Naive thymus-derived CD4-positive, alpha-beta T cell (primary cell): ENCODE results near the gene SSBP3. TPM values are rescaled to one million over a fixed set of nuclear protein-coding genes. Genes with fewer than 3 reads are reported as not detected.

Experiments
- ATAC-seq: fragments of 150-1000 bp; cut with Tn5 transposase; 2 replicates; pipeline ENCODE4 v1.10.0; 2021; ENCODE audit warnings: mild to moderate bottlenecking, moderate library complexity
- CTCF ChIA-PET: fragments of 350-600 bp; sonication (Branson Sonifier 250); formaldehyde crosslinking; loops from one replicate; lab custom pipeline; 2021; ENCODE audit warnings: antibody characterized with exemption; lab: Charles Lee
- POLR2A ChIA-PET: fragments of 350-600 bp; sonication (Branson Sonifier 250); formaldehyde crosslinking; loops from one replicate; lab custom pipeline; 2021; ENCODE audit warnings: antibody characterized with exemption, inconsistent platforms; lab: Charles Lee
- DNase-seq, 9 donors: peaks; one replicate each; pipeline versions ENCODE4 v3.0.0 to v3.0.0-alpha.2; 2020 to 2022; ENCODE audit warnings: mixed read lengths in 1 of 9
- H3K27ac ChIP-seq: one replicate; pipeline ENCODE4 v1.7.0; 2013; ENCODE audit warnings: mild to moderate bottlenecking, low read depth, low read length, moderate library complexity
- H3K27me3 ChIP-seq, 2 donors: one replicate each; pipeline ENCODE4 v1.7.0; 2013; ENCODE audit warnings: low read length in 2 of 2, mild to moderate bottlenecking in 2 of 2, moderate library complexity in 2 of 2; ENCODE audit not compliant: control insufficient read depth in 2 of 2, insufficient read depth in 2 of 2
- H3K36me3 ChIP-seq, 3 experiments: 1 replicate in 2 of 3; 2 replicates in 1 of 3; pipeline ENCODE4 v1.7.0; 2013; ENCODE audit warnings: low read length in 3 of 3, mild to moderate bottlenecking in 3 of 3, moderate library complexity in 1 of 3; ENCODE audit not compliant: insufficient read depth in 3 of 3, control insufficient read depth in 2 of 3
- H3K4me1 ChIP-seq, 2 donors: one replicate each; pipeline ENCODE4 v1.7.0; 2013; ENCODE audit warnings: low read length in 2 of 2, mild to moderate bottlenecking in 2 of 2, moderate library complexity in 1 of 2; ENCODE audit not compliant: control insufficient read depth in 2 of 2, insufficient read depth in 2 of 2
- H3K4me3 ChIP-seq: 2 replicates; pipeline ENCODE4 v1.7.0; 2013; ENCODE audit warnings: mild to moderate bottlenecking, low read length
- H3K9me3 ChIP-seq, 3 experiments: 1 replicate in 2 of 3; 2 replicates in 1 of 3; pipeline ENCODE4 v1.7.0; 2013; ENCODE audit warnings: low read length in 3 of 3; ENCODE audit not compliant: control insufficient read depth in 2 of 3
- H3K27ac Mint-ChIP-seq, 9 donors: one replicate each; pipeline ENCODE4 v1.8.0; 2020 to 2022; ENCODE audit warnings: mixed read lengths in 9 of 9, mild to moderate bottlenecking in 8 of 9, moderate library complexity in 5 of 9, inconsistent platforms in 2 of 9
- H3K27me3 Mint-ChIP-seq, 5 donors: one replicate each; pipeline ENCODE4 v1.8.0; 2021 to 2022; ENCODE audit warnings: mixed read lengths in 5 of 5, mild to moderate bottlenecking in 1 of 5
- H3K36me3 Mint-ChIP-seq, 5 donors: one replicate each; pipeline ENCODE4 v1.8.0; 2020 to 2022; ENCODE audit warnings: mixed read lengths in 5 of 5, mild to moderate bottlenecking in 3 of 5, inconsistent platforms in 1 of 5
- H3K4me1 Mint-ChIP-seq, 7 donors: one replicate each; pipeline ENCODE4 v1.8.0; 2020 to 2022; ENCODE audit warnings: mixed read lengths in 7 of 7, mild to moderate bottlenecking in 3 of 7, inconsistent platforms in 1 of 7
- H3K4me3 Mint-ChIP-seq, 10 donors: one replicate each; pipeline ENCODE4 v1.8.0; 2020 to 2022; ENCODE audit warnings: mild to moderate bottlenecking in 10 of 10, mixed read lengths in 10 of 10, moderate library complexity in 6 of 10, inconsistent platforms in 2 of 10
- H3K9me3 Mint-ChIP-seq, 11 donors: one replicate each; pipeline ENCODE4 v1.8.0; 2020 to 2022; ENCODE audit warnings: mixed read lengths in 11 of 11, mild to moderate bottlenecking in 4 of 11, inconsistent platforms in 1 of 11, moderate library complexity in 1 of 11
- intact Hi-C, 2 donors: fragments of 100-400 bp; cut with micrococcal nuclease; formaldehyde crosslinking; loops; one replicate each; pipeline ENCODE4 v1.15.1; 2023
- polyA plus RNA-seq, 2 donors: library from polyadenylated mRNA; unstranded; fragments of 300-500 nt; fragmentation: Illumina TruSeq; gene quantifications; one replicate each; pipeline ENCODE4 v1.2.3, GENCODE V29; 2021
- total RNA-seq, 6 experiments: library from RNA in 5 of 6; stranded (reverse) in 5 of 6; gene quantifications; 1 replicate in 5 of 6; 2 replicates in 1 of 6; pipeline ENCODE4 v1.2.3 and lab custom pipeline; 2021 to 2026

SSBP3 gene
- total and polyA plus RNA-seq, 7 experiments from 2014 or later, result 19.4 to 124 (median 80.5) TPM

GRCh38 chr1:54243022-54243421 is 163.2 kb downstream of the SSBP3 start:
- H3K36me3 Mint-ChIP-seq, result peaks cover 0 to 26% (median 10%) of the 10 kb centered on the region in 5 donors
- peaks cover 0 to 85% (median 19%) of the 10 kb centered on the region in 3 experiments for H3K36me3 ChIP-seq
- ChIA-PET CTCF (no interaction called here), POLR2A (no interaction called here)
- no peaks in the 10 kb centered on the region for H3K9me3 ChIP-seq
- peaks cover 0 to 7% (median 0%) of the 10 kb centered on the region in 7 donors for H3K4me1 Mint-ChIP-seq
- H3K9me3 Mint-ChIP-seq, result peaks cover 0 to 2% (median 0%) of the 10 kb centered on the region in 11 donors
- no peak overlapping the region for H3K4me3 ChIP-seq
- ATAC-seq (no peak), DNase-seq (no peak)
- H3K27ac ChIP-seq, result no peak overlapping the region
- no peaks in the 10 kb centered on the region for H3K27me3 Mint-ChIP-seq
- H3K27ac Mint-ChIP-seq, result peak overlapping the region in 5 of 9 donors; percentile 28 to 74 (median 55)
- no peak overlapping the region for H3K4me3 Mint-ChIP-seq
- no peaks in the 10 kb centered on the region for H3K4me1 ChIP-seq
- no peaks in the 10 kb centered on the region for H3K27me3 ChIP-seq
- intact Hi-C loops, result no loop called here

- Histone ChIP-seq H3K27me3 (no peaks in the 10 kb centered on the region), H3K36me3 (peaks cover 0 to 85% (median 19%) of the 10 kb centered on the region in 3 experiments), H3K4me3 (no peak overlapping the region), H3K27ac (peak overlapping the region; percentile 13), H3K9me3 (no peaks in the 10 kb centered on the region), H3K4me1 (no peaks in the 10 kb centered on the region)
- Mint-ChIP-seq H3K27me3 (no peaks in the 10 kb centered on the region), H3K9me3 (peaks cover 0 to 2% (median 0%) of the 10 kb centered on the region in 11 donors), H3K4me3 (no peak overlapping the region), H3K4me1 (peaks cover 0 to 7% (median 0%) of the 10 kb centered on the region in 7 donors), H3K36me3 (peaks cover 12 to 42% (median 20%) of the 10 kb centered on the region in 5 donors), H3K27ac (no peak overlapping the region)
- ChIA-PET POLR2A (no interaction called here), CTCF (interaction anchor here (0.9 kb wide), 1 partner anchor 26 kb away, joined by 3 read pairs; no protein-coding TSS in a partner anchor)
- ATAC-seq, result no peak
- intact Hi-C loops, result no loop called here
- no peak for DNase-seq
Observed at GRCh38 chr1:54241364-54241763, 164.8 kb downstream of the SSBP3 start.

GRCh38 chr1:54240741-54241335 is 165.4 kb downstream of the SSBP3 start:
- H3K27me3 Mint-ChIP-seq, result no peaks in the 10 kb centered on the region
- no peak for ATAC-seq
- no peaks in the 10 kb centered on the region for H3K9me3 ChIP-seq
- H3K27ac Mint-ChIP-seq, result peak overlapping the region in 3 of 9 donors; percentile 25 to 43 (median 26)
- peaks cover 0 to 2% (median 0%) of the 10 kb centered on the region in 11 donors for H3K9me3 Mint-ChIP-seq
- H3K36me3 Mint-ChIP-seq, result peaks cover 12 to 43% (median 21%) of the 10 kb centered on the region in 5 donors
- ChIA-PET CTCF (interaction anchor here (0.9 kb wide), 1 partner anchor 26 kb away, joined by 3 read pairs; no protein-coding TSS in a partner anchor), POLR2A (no interaction called here)
- H3K36me3 ChIP-seq, result peaks cover 0 to 84% (median 19%) of the 10 kb centered on the region in 3 experiments
- peaks cover 0 to 6% (median 0%) of the 10 kb centered on the region in 7 donors for H3K4me1 Mint-ChIP-seq
- no peak overlapping the region for H3K4me3 ChIP-seq
- no peak overlapping the region for H3K27ac ChIP-seq
- no peaks in the 10 kb centered on the region for H3K27me3 ChIP-seq
- no peak for DNase-seq
- no peaks in the 10 kb centered on the region for H3K4me1 ChIP-seq
- intact Hi-C loops, result no loop called here
- no peak overlapping the region for H3K4me3 Mint-ChIP-seq

- no peaks in the 10 kb centered on the region for H3K27me3 Mint-ChIP-seq
- ChIA-PET POLR2A (no interaction called here), CTCF (no interaction called here)
- H3K27ac ChIP-seq, result no peak overlapping the region
- peaks cover 12 to 45% (median 24%) of the 10 kb centered on the region in 5 donors for H3K36me3 Mint-ChIP-seq
- no peak for DNase-seq
- no peaks in the 10 kb centered on the region for H3K4me1 ChIP-seq
- peaks cover 0 to 6% (median 0%) of the 10 kb centered on the region in 7 donors for H3K4me1 Mint-ChIP-seq
- peaks cover 0 to 72% (median 19%) of the 10 kb centered on the region in 3 experiments for H3K36me3 ChIP-seq
- no peak overlapping the region for H3K4me3 Mint-ChIP-seq
- H3K27ac Mint-ChIP-seq, result peak overlapping the region in 1 of 9 donors; percentile 51
- no peaks in the 10 kb centered on the region for H3K27me3 ChIP-seq
- no peak overlapping the region for H3K4me3 ChIP-seq
- H3K9me3 Mint-ChIP-seq, result peaks cover 0 to 2% (median 0%) of the 10 kb centered on the region in 11 donors
- ATAC-seq, result no peak
- H3K9me3 ChIP-seq, result no peaks in the 10 kb centered on the region
- intact Hi-C loops, result no loop called here
Observed at GRCh38 chr1:54239631-54240031, 166.6 kb downstream of the SSBP3 start.

DNA sequence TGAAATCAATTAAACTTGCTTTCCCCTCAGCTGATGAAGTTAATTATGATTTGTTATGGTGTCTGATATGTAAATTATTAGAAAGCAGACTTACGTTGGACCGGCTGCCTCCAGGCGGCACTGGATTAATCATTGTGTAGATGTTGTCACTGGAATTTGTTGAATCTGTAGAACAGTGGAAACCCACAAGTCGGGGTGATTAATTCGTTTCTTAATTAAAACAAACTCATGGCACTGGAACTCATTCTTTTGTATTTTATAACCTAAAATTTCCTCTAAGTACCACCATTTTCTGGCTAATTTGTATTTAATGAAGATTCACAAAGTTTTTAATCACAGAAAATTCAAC is 167.2 kb downstream of the SSBP3 start:
- POLR2A ChIA-PET, result no interaction called here
- Histone ChIP-seq H3K36me3 (peaks cover 0 to 68% (median 19%) of the 10 kb centered on the region in 3 experiments), H3K27ac (no peak overlapping the region), H3K4me3 (no peak overlapping the region), H3K4me1 (no peaks in the 10 kb centered on the region), H3K27me3 (no peaks in the 10 kb centered on the region), H3K9me3 (no peaks in the 10 kb centered on the region)
- peaks cover 0 to 6% (median 0%) of the 10 kb centered on the region in 7 donors for H3K4me1 Mint-ChIP-seq
- H3K4me3 Mint-ChIP-seq, result no peak overlapping the region
- DNase-seq, result no peak
- H3K27me3 Mint-ChIP-seq, result no peaks in the 10 kb centered on the region
- H3K9me3 Mint-ChIP-seq, result peaks cover 0 to 6% (median 0%) of the 10 kb centered on the region in 11 donors
- H3K27ac Mint-ChIP-seq, result peak overlapping the region in 1 of 9 donors; percentile 69
- intact Hi-C loops, result no loop called here
- CTCF ChIA-PET, result no interaction called here
- H3K36me3 Mint-ChIP-seq, result peaks cover 12 to 46% (median 28%) of the 10 kb centered on the region in 5 donors
- no peak for ATAC-seq

DNA sequence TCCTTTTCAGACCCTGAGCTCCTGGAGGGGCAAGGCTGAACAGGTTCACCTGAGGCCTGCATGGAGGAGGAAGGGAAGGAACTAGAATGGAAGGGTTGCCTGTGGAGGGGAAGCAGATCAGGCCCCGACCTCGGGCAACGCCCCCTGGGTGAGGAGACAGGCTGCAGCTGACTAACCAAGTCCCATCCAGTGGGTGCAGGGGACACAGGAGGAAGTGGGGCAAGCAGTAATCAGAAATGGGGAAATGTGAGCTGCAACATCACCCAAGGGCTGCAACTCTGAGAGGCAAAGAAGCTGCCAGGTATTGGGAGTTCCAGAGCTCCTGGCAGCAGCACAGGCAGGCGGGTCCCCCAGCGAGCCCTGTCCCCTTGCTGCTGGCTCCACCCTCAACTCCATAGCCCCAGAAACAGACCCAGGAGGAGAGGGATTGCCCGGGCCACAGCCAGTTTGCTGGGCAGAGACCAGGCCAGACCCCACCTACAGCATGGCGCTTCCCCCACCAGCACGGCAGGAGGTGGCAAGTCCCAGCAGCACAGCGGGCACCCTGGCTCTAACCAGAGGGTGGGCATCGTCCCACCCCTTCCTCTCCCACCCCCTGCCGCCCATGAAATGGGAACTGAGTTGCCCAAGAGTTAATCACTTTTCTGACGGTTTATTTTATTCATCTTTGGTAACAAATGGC is 167.7 kb downstream of the SSBP3 start:
- Mint-ChIP-seq H3K4me3 (no peak overlapping the region), H3K4me1 (peaks cover 0 to 6% (median 0%) of the 10 kb centered on the region in 7 donors), H3K9me3 (peaks cover 0 to 6% (median 0%) of the 10 kb centered on the region in 11 donors), H3K27ac (peak overlapping the region in 2 of 9 donors; percentile 48 to 69), H3K36me3 (peaks cover 12 to 42% (median 25%) of the 10 kb centered on the region in 5 donors), H3K27me3 (no peaks in the 10 kb centered on the region)
- Histone ChIP-seq H3K27ac (no peak overlapping the region), H3K4me1 (no peaks in the 10 kb centered on the region), H3K27me3 (no peaks in the 10 kb centered on the region), H3K36me3 (peaks cover 0 to 63% (median 19%) of the 10 kb centered on the region in 3 experiments), H3K4me3 (no peak overlapping the region), H3K9me3 (no peaks in the 10 kb centered on the region)
- ChIA-PET CTCF (no interaction called here), POLR2A (no interaction called here)
- intact Hi-C loops, result no loop called here
- DNase-seq, result no peak
- ATAC-seq, result peak; percentile 78
